A549 (cell line): Measurements from ENCODE around the gene KAT7. TPM values are rescaled to one million over a fixed set of nuclear protein-coding genes. Genes with fewer than 3 reads are reported as not detected.

Experiments used
- ATAC-seq, 2 experiments: fragments of 200-7000 bp in 1 of 2; fragments of >200 bp in 1 of 2; cut with Nextera tagmentation in 1 of 2; cut with Tn5 transposase in 1 of 2; 3 replicates each; pipeline versions ENCODE4 v1.8.0 to v1.9.1; 2018 to 2020; ENCODE audit warnings: mild to moderate bottlenecking in 1 of 2, moderate library complexity in 1 of 2
- CTCF ChIA-PET: fragments of 300-600 bp; sonication (Branson Sonifier 250); formaldehyde crosslinking; extraction: SDS; loops from one replicate; lab custom pipeline; 2021; ENCODE audit warnings: antibody characterized with exemption, inconsistent platforms; lab: Yijun Ruan, JAX
- POLR2A ChIA-PET: fragments of 350-600 bp; formaldehyde crosslinking; extraction: SDS; loops from one replicate; lab custom pipeline; 2021; ENCODE audit warnings: antibody characterized with exemption, inconsistent platforms; lab: Yijun Ruan, JAX
- DNase-seq, 2 experiments: peaks; one replicate each; pipeline versions ENCODE4 v3.0.0 to v3.0.0-alpha.2; 2011 to 2016; ENCODE audit warnings: low read depth in 1 of 2, low spot score in 1 of 2
- FAIRE-seq: peaks from 2 replicates; lab custom pipeline; 2011; peaks lifted over from hg19 to GRCh38; lab: Jason Lieb, UNC
- H3K27ac ChIP-seq, 2 experiments: fragments of >200 bp; sonication (Bioruptor Twin); formaldehyde crosslinking; 3 replicates each; pipeline ENCODE4 v1.5.1; 2016 to 2017
- H3K4me1 ChIP-seq: fragments of >200 bp; sonication (Bioruptor Twin); formaldehyde crosslinking; 3 replicates; pipeline ENCODE4 v1.6.1; 2016
- H3K4me2 ChIP-seq: fragments of >200 bp; sonication (Bioruptor Twin); formaldehyde crosslinking; 3 replicates; pipeline ENCODE4 v1.6.1; 2016
- H3K4me3 ChIP-seq: fragments of >200 bp; sonication (Bioruptor Twin); formaldehyde crosslinking; 3 replicates; pipeline ENCODE4 v1.5.1; 2016
- H3K9me3 ChIP-seq: fragments of >200 bp; sonication (Bioruptor Twin); formaldehyde crosslinking; 3 replicates; pipeline ENCODE4 v1.6.1; 2016
- CBX8 ChIP-seq: fragments of 200-600 bp; sonication (generic); IDR thresholded peaks from 2 replicates; pipeline ENCODE4 v1.6.1; 2016
- CTCF ChIP-seq: fragments of >200 bp; sonication (Bioruptor Twin); formaldehyde crosslinking; IDR thresholded peaks from 3 replicates; pipeline ENCODE4 v1.5.1; 2016
- EHF ChIP-seq: fragments of 250-450 bp; sonication (Bioruptor Pico); IDR thresholded peaks from 2 replicates; pipeline ENCODE4 v1.5.0; 2020; ENCODE audit warnings: mild to moderate bottlenecking
- HEYL ChIP-seq: fragments of 250-450 bp; sonication (Bioruptor Pico); IDR thresholded peaks from 2 replicates; pipeline ENCODE4 v1.8.0; 2021; ENCODE audit warnings: mild to moderate bottlenecking, moderate library complexity
- JUN ChIP-seq, 2 experiments: fragments of >200 bp; sonication (Bioruptor Twin); formaldehyde crosslinking; IDR thresholded peaks; 2 replicates in 1 of 2; 3 replicates in 1 of 2; pipeline ENCODE4 v1.6.1; 2016 to 2017
- JUNB ChIP-seq: fragments of >200 bp; sonication (Bioruptor Twin); formaldehyde crosslinking; IDR thresholded peaks from 2 replicates; pipeline ENCODE4 v1.6.1; 2016
- MAFK ChIP-seq: fragments of 450-650 bp; IDR thresholded peaks from 2 replicates; pipeline ENCODE4 v1.6.1; 2014; ENCODE audit not compliant: partially characterized antibody
- MAZ ChIP-seq: fragments of 150-350 bp; IDR thresholded peaks from 2 replicates; pipeline ENCODE4 v1.6.1; 2014; ENCODE audit warnings: antibody characterized with exemption, low read depth, low read length, borderline replicate concordance
- MYC ChIP-seq: IDR thresholded peaks from 2 replicates; pipeline ENCODE4 v1.6.1; 2012; ENCODE audit warnings: mild to moderate bottlenecking, inconsistent platforms, low read length, improper control_type of control experiment, borderline replicate concordance
- NPAS2 ChIP-seq: fragments of 250-450 bp; sonication (Bioruptor Pico); IDR thresholded peaks from 2 replicates; pipeline ENCODE4 v1.8.0; 2022; ENCODE audit warnings: mild to moderate bottlenecking, moderate library complexity, borderline replicate concordance
- PBX3 ChIP-seq: IDR thresholded peaks from 2 replicates; pipeline ENCODE4 v1.6.1; 2012
- REST ChIP-seq: fragments of 200-600 bp; sonication (generic); IDR thresholded peaks from 2 replicates; pipeline ENCODE4 v1.6.1; 2016; ENCODE audit warnings: antibody characterized with exemption, mild to moderate bottlenecking, moderate library complexity
- WGBS: methylation state at CpG from one replicate; pipeline ENCODE4 v1.1.6; 2017; ENCODE audit errors: missing lambda C conversion rate; 5-methylcytosine and 5-hydroxymethylcytosine counted together
- polyA plus RNA-seq, 4 experiments: library from polyadenylated mRNA; depleted of rRNA in 3 of 4; stranded (reverse); fragments of >200 nt; fragmentation: RNase III in 1 of 4; extraction: RNeasy Plus Mini Kit Qiagen cat#74134 plus additional on column Dnase treatment in 1 of 4; gene quantifications; 2 replicates in 3 of 4; 3 replicates in 1 of 4; pipeline ENCODE4 v1.2.3, GENCODE V29; 2011 to 2017
- TF ChIP-seq, protein P1 (sequence below): fragments of >200 bp; sonication (Bioruptor Twin); formaldehyde crosslinking; IDR thresholded peaks from 3 replicates; pipeline ENCODE4 v1.6.1; 2016

The KAT7 gene
- polyA plus RNA-seq, 2 of the 4 experiments (the other 2 are of a cell fraction) = 33.2 to 48.7 TPM

DNA sequence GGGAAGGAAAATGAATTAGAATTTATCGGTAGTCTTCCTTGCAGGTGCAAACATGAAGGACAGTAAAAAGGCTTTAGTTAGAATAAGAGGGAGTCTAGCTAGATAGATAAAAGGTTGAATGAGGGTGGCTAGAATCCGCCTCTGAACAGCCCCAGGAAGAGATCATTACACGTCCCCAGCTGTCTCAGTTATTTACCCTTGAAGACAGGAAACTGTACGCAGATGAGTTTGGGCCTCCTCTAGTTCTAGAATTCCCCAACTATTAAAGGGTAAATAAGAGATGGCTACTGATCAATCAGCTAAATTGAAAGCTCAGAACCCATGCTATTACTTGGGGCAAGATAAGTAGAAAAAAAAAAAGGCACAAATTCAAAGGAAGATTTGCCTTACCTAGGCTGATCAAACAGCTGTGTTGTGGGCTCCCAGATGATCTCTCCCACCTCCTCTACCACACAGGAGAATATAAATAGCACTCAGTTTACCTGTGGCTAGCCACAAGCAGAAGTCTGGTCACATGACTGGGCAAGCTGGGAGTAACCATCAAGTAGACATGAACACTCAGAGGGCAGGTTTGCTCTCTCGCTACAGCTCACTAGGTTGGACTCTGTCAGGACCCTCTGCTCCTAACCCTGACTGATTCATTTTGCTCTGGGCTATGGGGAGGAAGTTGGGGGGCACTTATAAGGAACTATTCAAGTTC, 41.5 kb upstream of the KAT7 start:
- Histone ChIP-seq H3K27ac (no peak overlapping the region), H3K4me1 (no peaks in the 10 kb centered on the region), H3K4me3 (no peak overlapping the region), H3K9me3 (no peaks in the 10 kb centered on the region), H3K4me2 (no peak overlapping the region)
- TF ChIP-seq, protein P1, sequence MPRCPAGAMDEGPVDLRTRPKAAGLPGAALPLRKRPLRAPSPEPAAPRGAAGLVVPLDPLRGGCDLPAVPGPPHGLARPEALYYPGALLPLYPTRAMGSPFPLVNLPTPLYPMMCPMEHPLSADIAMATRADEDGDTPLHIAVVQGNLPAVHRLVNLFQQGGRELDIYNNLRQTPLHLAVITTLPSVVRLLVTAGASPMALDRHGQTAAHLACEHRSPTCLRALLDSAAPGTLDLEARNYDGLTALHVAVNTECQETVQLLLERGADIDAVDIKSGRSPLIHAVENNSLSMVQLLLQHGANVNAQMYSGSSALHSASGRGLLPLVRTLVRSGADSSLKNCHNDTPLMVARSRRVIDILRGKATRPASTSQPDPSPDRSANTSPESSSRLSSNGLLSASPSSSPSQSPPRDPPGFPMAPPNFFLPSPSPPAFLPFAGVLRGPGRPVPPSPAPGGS = no peak
- no peak for TF ChIP-seq REST
- TF ChIP-seq NPAS2 (CRISPR knock-in tag) = no peak
- TF ChIP-seq HEYL (CRISPR knock-in tag) = no peak
- TF ChIP-seq MAFK = no peak
- TF ChIP-seq JUN (IDR thresholded peaks at IDR 0.05) = no peak
- TF ChIP-seq CTCF = no peak
- TF ChIP-seq MYC = no peak
- no peak for TF ChIP-seq JUNB
- TF ChIP-seq EHF = no peak
- no peak for TF ChIP-seq CBX8
- FAIRE-seq (no peak), DNase-seq (no peak), ATAC-seq (0 out of 6 replicates have a peak, but pooled peaks of 1 of the 2 experiments have one; percentile 12)
- POLR2A ChIA-PET = interaction anchor here (0.9 kb wide), 1 partner anchor 41 kb away, joined by 3 read pairs; the partner anchor contains the start of gene KAT7
- whole genome bisulfite sequencing = 76% methylated on average over 5 of the region's 5 CpGs
- CTCF ChIA-PET = interaction anchor here (0.6 to 1.9 kb wide), 14 partner anchors 9 to 408 kb away, joined by 3 to 8 read pairs (median 4); partner anchors contain the start of genes NXPH3 and SLC35B1

DNA sequence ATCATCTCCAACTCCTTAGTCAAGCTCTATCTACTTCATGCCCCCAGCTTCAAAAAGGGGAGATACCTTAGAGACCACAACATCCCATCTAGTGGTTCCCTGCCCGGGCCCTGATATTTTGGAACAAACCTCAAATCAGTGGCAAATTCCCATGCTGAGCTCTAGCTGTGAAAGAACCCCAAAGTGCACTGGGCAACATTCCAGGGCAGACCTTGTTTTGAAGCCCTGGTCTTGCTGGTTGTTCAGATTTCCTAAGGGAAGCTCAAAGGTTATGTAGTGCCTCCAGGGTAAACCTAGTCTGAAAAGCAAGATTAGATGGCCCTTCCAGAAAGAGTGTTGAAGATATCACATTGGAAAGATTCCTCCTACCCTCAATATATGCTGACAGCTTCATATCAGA, 40.8 kb upstream of the KAT7 start:
- TF ChIP-seq MAZ (no peak), PBX3 (no peak), CTCF (no peak)
- no peak overlapping the region for H3K4me3 ChIP-seq
- ATAC-seq = no peak
- H3K9me3 ChIP-seq = no peaks in the 10 kb centered on the region
- ChIA-PET POLR2A (no interaction called here), CTCF (interaction anchor here (0.6 to 1.9 kb wide), 11 partner anchors 16 to 409 kb away, joined by 3 to 8 read pairs (median 3); partner anchors contain the start of gene NXPH3)
- DNase-seq = no peak
- no peak for FAIRE-seq
- no peak overlapping the region for H3K27ac ChIP-seq
- WGBS = 50% methylated on average over 1 of the region's 1 CpG
- H3K4me1 ChIP-seq = no peaks in the 10 kb centered on the region
- H3K4me2 ChIP-seq = no peak overlapping the region
